PC-9 (cell line): ENCODE measurements around the gene EPHA7. TPM values are rescaled to one million over a fixed set of nuclear protein-coding genes. Genes with fewer than 3 reads are reported as not detected.

Experiments
- BruUV-seq: library from RNA; stranded (reverse); fragments of 400-500 nt; replicated peaks from 2 replicates; lab custom pipeline; 2021; lab: Mats Ljungman, UMichigan
- CTCF ChIA-PET: fragments of 300-600 bp; sonication (Branson Sonifier 250); formaldehyde crosslinking; loops from one replicate; lab custom pipeline; 2022; ENCODE audit warnings: antibody characterized with exemption; lab: Charles Lee
- POLR2A ChIA-PET: fragments of 300-600 bp; sonication (Branson Sonifier 250); formaldehyde crosslinking; loops from one replicate; lab custom pipeline; 2022; ENCODE audit warnings: antibody characterized with exemption; ENCODE audit not compliant: unreplicated experiment; lab: Charles Lee
- DNase-seq, 2 experiments: peaks; one replicate each; pipeline versions ENCODE4 v3.0.0 to v3.0.0-alpha.2; 2015 to 2022; ENCODE audit warnings: mixed read lengths in 1 of 2
- H2AFZ ChIP-seq: fragments of 200-600 bp; sonication (generic); 2 replicates; pipeline ENCODE4 v1.8.1; 2017; ENCODE audit warnings: antibody characterized with exemption
- H3F3A ChIP-seq: fragments of 200-600 bp; sonication (generic); 2 replicates; pipeline ENCODE4 v1.8.1; 2017; ENCODE audit warnings: antibody characterized with exemption, mild to moderate bottlenecking, low read depth; ENCODE audit not compliant: insufficient read depth
- H3K27ac ChIP-seq: fragments of 200-600 bp; sonication (generic); 2 replicates; pipeline ENCODE4 v1.6.1; 2016; ENCODE audit warnings: mixed run types
- H3K27me3 ChIP-seq: fragments of 200-600 bp; sonication (generic); 2 replicates; pipeline ENCODE4 v1.6.1; 2016; ENCODE audit warnings: low read depth, mixed run types; ENCODE audit not compliant: insufficient read depth
- H3K36me3 ChIP-seq: fragments of 200-600 bp; sonication (generic); 2 replicates; pipeline ENCODE4 v1.6.1; 2016; ENCODE audit warnings: low read depth, mixed run types
- H3K4me1 ChIP-seq: fragments of 200-600 bp; sonication (generic); replicated peaks from 2 replicates; pipeline ENCODE4 v1.6.1; 2016; ENCODE audit warnings: mixed run types; ENCODE audit not compliant: insufficient read depth
- H3K4me2 ChIP-seq: fragments of 200-600 bp; sonication (generic); 2 replicates; pipeline ENCODE4 v1.6.1; 2017; ENCODE audit warnings: mixed run types
- H3K4me3 ChIP-seq: fragments of 200-600 bp; sonication (generic); 2 replicates; pipeline ENCODE4 v1.6.1; 2016; ENCODE audit warnings: mixed run types
- H3K79me2 ChIP-seq: fragments of 200-600 bp; sonication (generic); 2 replicates; pipeline ENCODE4 v1.6.1; 2017; ENCODE audit warnings: low read depth, mixed run types
- H3K9me2 ChIP-seq: fragments of 200-600 bp; sonication (generic); 2 replicates; pipeline ENCODE4 v1.8.1; 2017; ENCODE audit warnings: mild to moderate bottlenecking; ENCODE audit not compliant: insufficient read depth
- H3K9me3 ChIP-seq: fragments of 200-600 bp; sonication (generic); 2 replicates; pipeline ENCODE4 v1.8.1; 2016; ENCODE audit warnings: low read depth; ENCODE audit not compliant: insufficient read depth
- H4K20me1 ChIP-seq: fragments of 200-600 bp; sonication (generic); 2 replicates; pipeline ENCODE4 v1.8.1; 2017; ENCODE audit not compliant: insufficient read depth
- CTCF ChIP-seq: fragments of 200-600 bp; sonication (generic); conservative IDR thresholded peaks from 2 replicates; pipeline ENCODE4 v1.6.1; 2017; ENCODE audit warnings: mixed run types, antibody characterized with exemption, mild to moderate bottlenecking, moderate library complexity
- EZH2 ChIP-seq: fragments of 200-600 bp; sonication (generic); IDR thresholded peaks from 2 replicates; pipeline ENCODE4 v1.8.0; 2017; ENCODE audit warnings: antibody characterized with exemption, low read depth
- intact Hi-C: fragments of 100-400 bp; cut with micrococcal nuclease; formaldehyde crosslinking; loops from one replicate; pipeline ENCODE4 v1.10.0; 2022; ENCODE audit not compliant: unreplicated experiment
- total RNA-seq: library from RNA; stranded (reverse); gene quantifications from 2 replicates; pipeline ENCODE4 v1.2.3, GENCODE V29; 2021

The EPHA7 gene
- total RNA-seq, 1 experiment from 2014 or later: 0.57 TPM

- intact Hi-C loops: no loop called here
Measured at GRCh38 chr6:93412452-93412851, 6.9 kb downstream of the EPHA7 start.

GRCh38 chr6:93407186-93407585 is 12.2 kb downstream of the EPHA7 start:
- no peak overlapping the region for H2AFZ ChIP-seq
- H3F3A ChIP-seq: no peaks in the 10 kb centered on the region
- no peaks in the 10 kb centered on the region for H4K20me1 ChIP-seq
- no peaks in the 10 kb centered on the region for H3K79me2 ChIP-seq
- no TSS peak for BruUV-seq
- H3K4me3 ChIP-seq: no peak overlapping the region
- no peaks in the 10 kb centered on the region for H3K27me3 ChIP-seq
- H3K36me3 ChIP-seq: no peaks in the 10 kb centered on the region
- H3K9me2 ChIP-seq: no peaks in the 10 kb centered on the region
- H3K9me3 ChIP-seq: no peaks in the 10 kb centered on the region
- intact Hi-C loops: no loop called here
- no peak overlapping the region for H3K27ac ChIP-seq
- DNase-seq: no peak
- TF ChIP-seq CTCF (no peak), EZH2 (no peak)
- ChIA-PET CTCF (no interaction called here), POLR2A (no interaction called here)
- no peak overlapping the region for H3K4me2 ChIP-seq
- no peaks in the 10 kb centered on the region for H3K4me1 ChIP-seq

More at GRCh38 chr6:93412452-93412851, 6.9 kb downstream of the EPHA7 start:
- H3K36me3 ChIP-seq: no peaks in the 10 kb centered on the region
- no peaks in the 10 kb centered on the region for H3K4me1 ChIP-seq
- CTCF ChIA-PET: no interaction called here
- no peaks in the 10 kb centered on the region for H3K27me3 ChIP-seq
- TF ChIP-seq EZH2 (no peak), CTCF (no peak)
- no TSS peak for BruUV-seq
- H3K4me3 ChIP-seq: no peak overlapping the region
- H3K79me2 ChIP-seq: no peaks in the 10 kb centered on the region
- POLR2A ChIA-PET: no interaction called here
- no peak overlapping the region for H3K27ac ChIP-seq
- no peak for DNase-seq
- H3K9me2 ChIP-seq: no peaks in the 10 kb centered on the region
- H3F3A ChIP-seq: no peaks in the 10 kb centered on the region
- H2AFZ ChIP-seq: no peak overlapping the region
- H3K9me3 ChIP-seq: no peaks in the 10 kb centered on the region
- no peak overlapping the region for H3K4me2 ChIP-seq
- no peaks in the 10 kb centered on the region for H4K20me1 ChIP-seq

DNA sequence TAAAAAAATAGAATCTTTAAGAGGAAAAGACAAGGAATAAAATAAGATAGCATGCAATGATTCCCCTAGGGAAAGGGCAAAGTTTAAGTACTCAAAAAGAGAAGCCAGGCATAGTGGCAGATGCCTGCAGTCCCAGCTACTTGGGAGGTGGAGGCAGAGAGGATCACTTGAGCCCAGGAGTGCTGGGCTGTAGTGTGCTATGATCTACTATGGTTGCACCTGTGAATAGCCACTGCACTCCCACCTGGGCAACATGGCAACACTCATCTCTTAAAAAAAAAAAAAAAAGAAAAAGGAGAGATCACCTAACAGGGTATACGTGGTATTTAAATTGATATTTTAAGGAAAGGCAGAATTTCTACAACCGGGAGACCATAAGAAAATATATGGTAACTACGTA is 16.0 kb downstream of the EPHA7 start:
- Histone ChIP-seq H4K20me1 (no peaks in the 10 kb centered on the region), H2AFZ (no peak overlapping the region), H3K4me2 (no peak overlapping the region), H3K27ac (no peak overlapping the region), H3F3A (no peaks in the 10 kb centered on the region), H3K27me3 (no peaks in the 10 kb centered on the region), H3K36me3 (no peaks in the 10 kb centered on the region), H3K79me2 (no peaks in the 10 kb centered on the region), H3K4me3 (no peak overlapping the region), H3K9me2 (no peaks in the 10 kb centered on the region), H3K4me1 (no peaks in the 10 kb centered on the region), H3K9me3 (no peaks in the 10 kb centered on the region)
- intact Hi-C loops: no loop called here
- CTCF ChIA-PET: interaction anchor here (0.7 kb wide), 1 partner anchor 12 kb away, joined by 5 read pairs; no protein-coding TSS in a partner anchor
- no peak for DNase-seq
- POLR2A ChIA-PET: no interaction called here
- no TSS peak for BruUV-seq
- TF ChIP-seq EZH2 (no peak), CTCF (no peak)
